Measurements from ENCODE around the gene DCAF4. TPM values are rescaled to one million over a fixed set of nuclear protein-coding genes. Genes with fewer than 3 reads are reported as not detected.

The DCAF4 gene
- total RNA-seq, 2 experiments from 2014 or later = 16.0 to 21.7 TPM

GRCh38 chr14:72884386-72884785, 41.9 kb upstream of the DCAF4 start:
- ChIA-PET CTCF (interaction anchor here (0.6 kb wide), 1 partner anchor 89 kb away, joined by 3 read pairs; no protein-coding TSS in a partner anchor), POLR2A (no interaction called here)
- Mint-ChIP-seq H3K36me3 (ENCODE audit: low read depth) (no peaks in the 10 kb centered on the region), H3K27me3 (peaks cover 4% of the 10 kb centered on the region), H3K27ac (no peak overlapping the region), H3K9me3 (ENCODE audit: low read depth) (no peaks in the 10 kb centered on the region), H3K4me3 (no peak overlapping the region), H3K4me1 (peaks cover 7% of the 10 kb centered on the region)
- ATAC-seq (no peak), DNase-seq (no peak)
- intact Hi-C loops (cut with DNase I, micrococcal nuclease) = no loop called here

- H3K4me3 Mint-ChIP-seq = no peak overlapping the region
- no peaks in the 10 kb centered on the region for H3K36me3 Mint-ChIP-seq (ENCODE audit: low read depth)
- H3K27me3 Mint-ChIP-seq = peaks cover 22% of the 10 kb centered on the region
- H3K9me3 Mint-ChIP-seq (ENCODE audit: low read depth) = no peaks in the 10 kb centered on the region
- H3K4me1 Mint-ChIP-seq = peaks cover 5% of the 10 kb centered on the region
- no peak overlapping the region for H3K27ac Mint-ChIP-seq
- ChIA-PET POLR2A (no interaction called here), CTCF (interaction anchor here (0.6 to 2.3 kb wide), 6 partner anchors 12 to 374 kb away, joined by 3 to 6 read pairs (median 3); no protein-coding TSS in a partner anchor)
- ATAC-seq = no peak
- no peak for DNase-seq
- intact Hi-C loops (cut with DNase I, micrococcal nuclease) = no loop called here
Observed at GRCh38 chr14:72887514-72887913, 38.8 kb upstream of the DCAF4 start.

GRCh38 chr14:72888192-72888591, 38.1 kb upstream of the DCAF4 start:
- CTCF ChIA-PET = interaction anchor here (0.7 to 2.3 kb wide), 4 partner anchors 11 to 375 kb away, joined by 3 to 6 read pairs (median 3); no protein-coding TSS in a partner anchor
- Mint-ChIP-seq H3K27me3 (peaks cover 25% of the 10 kb centered on the region), H3K9me3 (ENCODE audit: low read depth) (no peaks in the 10 kb centered on the region), H3K4me3 (no peak overlapping the region), H3K27ac (no peak overlapping the region), H3K36me3 (ENCODE audit: low read depth) (no peaks in the 10 kb centered on the region), H3K4me1 (peaks cover 7% of the 10 kb centered on the region)
- POLR2A ChIA-PET = interaction anchor here (0.7 kb wide), 1 partner anchor 1703 kb away, joined by 7 read pairs; no protein-coding TSS in a partner anchor
- no peak for DNase-seq
- ATAC-seq = no peak
- intact Hi-C loops (cut with DNase I, micrococcal nuclease) = no loop called here

- Mint-ChIP-seq H3K4me1 (peaks cover 7% of the 10 kb centered on the region), H3K27me3 (peaks cover 25% of the 10 kb centered on the region), H3K9me3 (ENCODE audit: low read depth) (no peaks in the 10 kb centered on the region), H3K27ac (no peak overlapping the region), H3K4me3 (no peak overlapping the region), H3K36me3 (ENCODE audit: low read depth) (no peaks in the 10 kb centered on the region)
- ATAC-seq (no peak), DNase-seq (no peak)
- ChIA-PET POLR2A (interaction anchor here (0.7 kb wide), 1 partner anchor 1704 kb away, joined by 7 read pairs; no protein-coding TSS in a partner anchor), CTCF (interaction anchor here (0.7 to 2.3 kb wide), 2 partner anchors 10 to 375 kb away, joined by 3 to 6 read pairs; no protein-coding TSS in a partner anchor)
- intact Hi-C loops (cut with DNase I, micrococcal nuclease) = no loop called here
Observed at GRCh38 chr14:72888636-72889201, 37.5 kb upstream of the DCAF4 start.

GRCh38 chr14:72889366-72889765, 36.9 kb upstream of the DCAF4 start:
- H3K4me1 Mint-ChIP-seq = peaks cover 9% of the 10 kb centered on the region
- no peak for DNase-seq
- H3K27me3 Mint-ChIP-seq = peaks cover 27% of the 10 kb centered on the region
- intact Hi-C loops (cut with DNase I, micrococcal nuclease) = no loop called here
- no peaks in the 10 kb centered on the region for H3K36me3 Mint-ChIP-seq (ENCODE audit: low read depth)
- ChIA-PET POLR2A (no interaction called here), CTCF (interaction anchor here (0.7 kb wide), 1 partner anchor 9 kb away, joined by 3 read pairs; no protein-coding TSS in a partner anchor)
- H3K9me3 Mint-ChIP-seq (ENCODE audit: low read depth) = no peaks in the 10 kb centered on the region
- H3K27ac Mint-ChIP-seq = no peak overlapping the region
- no peak for ATAC-seq
- no peak overlapping the region for H3K4me3 Mint-ChIP-seq

GRCh38 chr14:72891666-72892102, 34.6 kb upstream of the DCAF4 start:
- ATAC-seq = no peak
- no peak for DNase-seq
- Mint-ChIP-seq H3K9me3 (ENCODE audit: low read depth) (no peaks in the 10 kb centered on the region), H3K36me3 (ENCODE audit: low read depth) (no peaks in the 10 kb centered on the region), H3K27ac (no peak overlapping the region), H3K27me3 (peaks cover 37% of the 10 kb centered on the region), H3K4me3 (peak overlapping the region; percentile 78), H3K4me1 (peaks cover 17% of the 10 kb centered on the region)
- intact Hi-C loops (cut with DNase I, micrococcal nuclease) = loop anchor here in 1 of 2 experiments (2.0 to 5.0 kb wide), 3 partner anchors 373 to 959 kb away; partner anchors contain the start of genes NUMB and RGS6
- CTCF ChIA-PET = interaction anchor here (1.1 to 2.1 kb wide), 4 partner anchors 11 to 377 kb away, joined by 3 to 9 read pairs (median 4); no protein-coding TSS in a partner anchor
- POLR2A ChIA-PET = no interaction called here

GRCh38 chr14:72892103-72892878, 34.0 kb upstream of the DCAF4 start:
- POLR2A ChIA-PET = interaction anchor here (0.6 kb wide), 1 partner anchor 16 kb away, joined by 3 read pairs; no protein-coding TSS in a partner anchor

GRCh38 chr14:72892879-72893635, 33.2 kb upstream of the DCAF4 start:
- DNase-seq = peak; percentile 43
- peaks cover 17% of the 10 kb centered on the region for H3K4me1 Mint-ChIP-seq
- peak overlapping the region; percentile 78 for H3K4me3 Mint-ChIP-seq
- H3K9me3 Mint-ChIP-seq (ENCODE audit: low read depth) = no peaks in the 10 kb centered on the region
- peak overlapping the region; percentile 65 for H3K27ac Mint-ChIP-seq
- H3K36me3 Mint-ChIP-seq (ENCODE audit: low read depth) = no peaks in the 10 kb centered on the region
- ATAC-seq = peak; percentile 5
- ChIA-PET POLR2A (interaction anchor here (0.6 kb wide), 1 partner anchor 15 kb away, joined by 3 read pairs; no protein-coding TSS in a partner anchor), CTCF (interaction anchor here (1.0 to 1.6 kb wide), 8 partner anchors 12 to 379 kb away, joined by 3 to 7 read pairs (median 5); no protein-coding TSS in a partner anchor)
- intact Hi-C loops (cut with DNase I, micrococcal nuclease) = loop anchor here in 1 of 2 experiments (2.0 to 5.0 kb wide), 3 partner anchors 374 to 961 kb away; partner anchors contain the start of genes NUMB and RGS6
- peaks cover 43% of the 10 kb centered on the region for H3K27me3 Mint-ChIP-seq

More at GRCh38 chr14:72892103-72892878, 34.0 kb upstream of the DCAF4 start:
- CTCF ChIA-PET = interaction anchor here (1.1 to 2.1 kb wide), 4 partner anchors 10 to 378 kb away, joined by 3 to 9 read pairs (median 4); no protein-coding TSS in a partner anchor
- peak; percentile 50 for DNase-seq
- Mint-ChIP-seq H3K27me3 (peaks cover 42% of the 10 kb centered on the region), H3K9me3 (ENCODE audit: low read depth) (no peaks in the 10 kb centered on the region), H3K27ac (peak overlapping the region; percentile 65), H3K36me3 (ENCODE audit: low read depth) (no peaks in the 10 kb centered on the region), H3K4me1 (peaks cover 17% of the 10 kb centered on the region), H3K4me3 (peak overlapping the region; percentile 78)
- intact Hi-C loops (cut with DNase I, micrococcal nuclease) = loop anchor here in 1 of 2 experiments (2.0 to 5.0 kb wide), 3 partner anchors 373 to 960 kb away; partner anchors contain the start of genes NUMB and RGS6
- ATAC-seq = no peak

GRCh38 chr14:72893636-72894322, 32.5 kb upstream of the DCAF4 start, which contains the start of gene DPF3:
Gene DPF3 (minus strand): TSS chr14:72894101. CDS start chr14:72894088, 13 bp downstream.
- POLR2A ChIA-PET = interaction anchor here (1.0 kb wide), 1 partner anchor 376 kb away, joined by 5 read pairs; no protein-coding TSS in a partner anchor
- Mint-ChIP-seq H3K4me3 (peak within 1 kb of the TSS; percentile 78), H3K9me3 (ENCODE audit: low read depth) (no peaks in the 10 kb centered on the region), H3K27ac (peak within 1 kb of the TSS; percentile 55), H3K36me3 (ENCODE audit: low read depth) (no peaks in the 10 kb centered on the region), H3K4me1 (peaks cover 17% of the 10 kb centered on the region), H3K27me3 (peaks cover 43% of the 10 kb centered on the region)
- ATAC-seq = peak; percentile 99
- intact Hi-C loops (cut with DNase I, micrococcal nuclease) = loop anchor here (1.0 to 5.0 kb wide), 4 partner anchors 33 to 961 kb away; partner anchors contain the start of genes DCAF4 (in 2 of the 2), NUMB (in 1 of the 2) and RGS6 (in 1 of the 2)
- DNase-seq = peak; percentile 94
- CTCF ChIA-PET = interaction anchor here (0.6 to 1.7 kb wide), 9 partner anchors 10 to 379 kb away, joined by 3 to 14 read pairs (median 6); no protein-coding TSS in a partner anchor

- intact Hi-C loops (cut with DNase I, micrococcal nuclease) = loop anchor here (1.0 to 5.0 kb wide), 2 partner anchors 32 to 962 kb away; partner anchors contain the start of genes DCAF4 (in 2 of the 2) and RGS6 (in 1 of the 2)
- Mint-ChIP-seq H3K27me3 (peaks cover 45% of the 10 kb centered on the region), H3K36me3 (ENCODE audit: low read depth) (no peaks in the 10 kb centered on the region), H3K9me3 (ENCODE audit: low read depth) (no peaks in the 10 kb centered on the region), H3K4me3 (peak overlapping the region; percentile 78), H3K27ac (peak overlapping the region; percentile 55), H3K4me1 (peaks cover 17% of the 10 kb centered on the region)
- POLR2A ChIA-PET = interaction anchor here (1.0 kb wide), 1 partner anchor 376 kb away, joined by 5 read pairs; no protein-coding TSS in a partner anchor
- DNase-seq (no peak), ATAC-seq (no peak)
- CTCF ChIA-PET = interaction anchor here (0.6 to 1.7 kb wide), 9 partner anchors 10 to 380 kb away, joined by 3 to 14 read pairs (median 6); no protein-coding TSS in a partner anchor
Observed at GRCh38 chr14:72894323-72894622, 32.0 kb upstream of the DCAF4 start.
